GM12878 (cell line): Measurements from ENCODE around the gene NRP1. TPM values are rescaled to one million over a fixed set of nuclear protein-coding genes. Genes with fewer than 3 reads are reported as not detected.

Source experiments
- ATAC-seq: fragments of 200-7000 bp; cut with Tn5 transposase; 3 replicates; pipeline ENCODE4 v1.9.1; 2020; ENCODE audit warnings: mild to moderate bottlenecking, moderate library complexity
- BruUV-seq: library from RNA; stranded (reverse); fragments of 400-500 nt; replicated peaks from 2 replicates; lab custom pipeline; 2021; lab: Mats Ljungman, UMichigan
- CTCF ChIA-PET: fragments of 300-600 bp; sonication (Branson Sonifier 250); formaldehyde crosslinking; extraction: SDS; loops from one replicate; lab custom pipeline; 2021; ENCODE audit warnings: inconsistent platforms; lab: Yijun Ruan, JAX
- POLR2A ChIA-PET: fragments of 350-600 bp; formaldehyde crosslinking; extraction: SDS; loops from one replicate; lab custom pipeline; 2021; ENCODE audit warnings: inconsistent platforms; lab: Charles Lee
- RAD21 ChIA-PET: fragments of 300-600 bp; sonication (Branson Sonifier 250); formaldehyde crosslinking; loops from one replicate; lab custom pipeline; 2023; ENCODE audit warnings: antibody characterized with exemption; ENCODE audit not compliant: unreplicated experiment; lab: Charles Lee
- SMC1A ChIA-PET: fragments of 300-600 bp; sonication (Branson Sonifier 250); formaldehyde crosslinking; loops from one replicate; lab custom pipeline; 2023; ENCODE audit not compliant: unreplicated experiment, uncharacterized antibody; lab: Charles Lee
- DNase-seq: peaks from one replicate; pipeline ENCODE4 v3.0.0-alpha.2; 2011; ENCODE audit warnings: low read depth, low spot score
- FAIRE-seq: peaks from 3 replicates; lab custom pipeline; 2011; peaks lifted over from hg19 to GRCh38; lab: Jason Lieb, UNC
- H2AFZ ChIP-seq: 2 replicates; pipeline ENCODE4 v1.6.0; 2011; ENCODE audit warnings: low read depth, low read length, control low read depth; ENCODE audit not compliant: control insufficient read depth
- H3K27ac ChIP-seq: 2 replicates; pipeline ENCODE4 v1.5.1; 2011; ENCODE audit warnings: control low read depth; ENCODE audit not compliant: control insufficient read depth, insufficient read depth
- H3K27me3 ChIP-seq, 2 experiments: replicated peaks in 1 of 2; 2 replicates each; pipeline versions ENCODE4 v1.6.0 to v1.6.1; 2011; ENCODE audit warnings: low read length in 1 of 2; ENCODE audit not compliant: control insufficient read depth in 2 of 2, insufficient read depth in 2 of 2
- H3K36me3 ChIP-seq, 2 experiments: 2 replicates each; pipeline ENCODE4 v1.5.1; 2011; ENCODE audit warnings: low read length in 1 of 2; ENCODE audit not compliant: control insufficient read depth in 2 of 2, insufficient read depth in 2 of 2
- H3K4me1 ChIP-seq: 2 replicates; pipeline ENCODE4 v1.6.1; 2011; ENCODE audit warnings: mild to moderate bottlenecking, low read length, moderate library complexity, mixed read lengths; ENCODE audit not compliant: control insufficient read depth, insufficient read depth
- H3K4me2 ChIP-seq: 2 replicates; pipeline ENCODE4 v1.6.0; 2011; ENCODE audit warnings: control low read depth; ENCODE audit not compliant: control insufficient read depth, insufficient read depth
- H3K4me3 ChIP-seq: fragments of 200-600 bp; sonication (generic); 2 replicates; pipeline ENCODE4 v1.5.1; 2016
- H3K79me2 ChIP-seq: 2 replicates; pipeline ENCODE4 v1.6.0; 2011; ENCODE audit warnings: low read length; ENCODE audit not compliant: control insufficient read depth, insufficient read depth
- H3K9ac ChIP-seq: 2 replicates; pipeline ENCODE4 v1.8.0; 2011; ENCODE audit warnings: low read length, control low read depth, mixed read lengths; ENCODE audit not compliant: control insufficient read depth, insufficient read depth
- H3K9me3 ChIP-seq: replicated peaks from 3 replicates; pipeline ENCODE4 v1.5.1; 2011; ENCODE audit warnings: mild to moderate bottlenecking, low read length; ENCODE audit not compliant: control insufficient read depth, insufficient read depth
- H4K20me1 ChIP-seq: 2 replicates; pipeline ENCODE4 v1.6.0; 2011; ENCODE audit not compliant: control insufficient read depth, insufficient read depth
- CBFB ChIP-seq: IDR thresholded peaks from 2 replicates; pipeline ENCODE4 v1.6.1; 2016; ENCODE audit warnings: antibody characterized with exemption, low read depth
- CBX3 ChIP-seq: fragments of 200-600 bp; sonication (generic); IDR thresholded peaks from 2 replicates; pipeline ENCODE4 v1.6.1; 2016; ENCODE audit warnings: low read depth, borderline replicate concordance
- CBX5 ChIP-seq: sonication (generic); IDR thresholded peaks from 2 replicates; pipeline ENCODE4 v1.6.1; 2016; ENCODE audit warnings: low read depth, moderate library complexity, mild to moderate bottlenecking, inconsistent platforms
- CREB1 ChIP-seq: IDR thresholded peaks from 2 replicates; pipeline ENCODE4 v1.6.1; 2012; ENCODE audit warnings: low read depth, mild to moderate bottlenecking, inconsistent platforms
- CREM ChIP-seq: IDR thresholded peaks from 2 replicates; pipeline ENCODE4 v1.6.1; 2014; ENCODE audit warnings: antibody characterized with exemption, low read depth
- GABPA ChIP-seq: IDR thresholded peaks from 2 replicates; pipeline ENCODE4 v1.6.1; 2014; ENCODE audit warnings: antibody characterized with exemption, low read depth, mild to moderate bottlenecking, inconsistent platforms
- HCFC1 ChIP-seq: fragments of 150-350 bp; IDR thresholded peaks from 2 replicates; pipeline ENCODE4 v1.6.1; 2014; ENCODE audit warnings: low read length
- MTA3 ChIP-seq: IDR thresholded peaks from 2 replicates; pipeline ENCODE4 v1.6.1; 2012; ENCODE audit warnings: low read length, inconsistent platforms, borderline replicate concordance
- NFYB ChIP-seq: IDR thresholded peaks from 2 replicates; pipeline ENCODE4 v1.6.1; 2011; ENCODE audit warnings: low read depth, mild to moderate bottlenecking, low read length, improper control_type of control experiment, moderate library complexity; ENCODE audit not compliant: insufficient read depth
- SIX5 ChIP-seq: IDR thresholded peaks from 2 replicates; pipeline ENCODE4 v1.6.1; 2011; ENCODE audit warnings: mild to moderate bottlenecking, low read depth, low read length, moderate library complexity; ENCODE audit not compliant: severe bottlenecking
- SPI1 ChIP-seq: IDR thresholded peaks from 2 replicates; pipeline ENCODE4 v1.6.1; 2011; ENCODE audit warnings: low read depth, mild to moderate bottlenecking, low read length, moderate library complexity, borderline replicate concordance; ENCODE audit not compliant: insufficient read depth
- USF2 ChIP-seq: IDR thresholded peaks from 2 replicates; pipeline ENCODE4 v1.6.1; 2011; ENCODE audit warnings: low read depth, low read length, improper control_type of control experiment, borderline replicate concordance
- WGBS: methylation state at CpG from one replicate; pipeline ENCODE4 v1.1.6; 2016; ENCODE audit warnings: low lambda C conversion rate; ENCODE audit not compliant: insufficient replicate concordance, insufficient coverage; ENCODE audit errors: missing lambda C conversion rate; 5-methylcytosine and 5-hydroxymethylcytosine counted together
- in situ Hi-C: fragments of 300-500 bp; cut with MboI; formaldehyde crosslinking; loops from 9 replicates; pipeline ENCODE4 v1.14.3; 2018; ENCODE audit warnings: mixed read lengths
- intact Hi-C: fragments of 100-400 bp; cut with micrococcal nuclease; formaldehyde crosslinking; loops from one replicate; pipeline ENCODE4 v1.14.2; 2022; ENCODE audit not compliant: unreplicated experiment
- polyA plus RNA-seq, 11 experiments: library from polyadenylated mRNA; depleted of rRNA in 4 of 11; unstranded in 6 of 11; stranded (reverse) in 5 of 11; fragments of >200 nt; fragmentation: Nextera tagmentation in 4 of 11; fragmentation: Illumina TruSeq in 1 of 11; extraction: Ambion mirVana in 4 of 11; extraction: Trizol in 1 of 11; gene quantifications; 1 replicate in 1 of 11; 2 replicates in 10 of 11; pipeline versions ENCODE4 v1.2.1 to v1.2.3, GENCODE V29; 2011 to 2016; ENCODE audit warnings: inconsistent platforms in 2 of 11, missing spikeins in 2 of 11, low read depth in 1 of 11
- total RNA-seq, 4 experiments: library from RNA; depleted of rRNA in 3 of 4; stranded (reverse); fragments of >200 nt in 3 of 4; fragmentation: Illumina TruSeq in 1 of 4; extraction: Trizol in 1 of 4; gene quantifications; 2 replicates each; pipeline versions ENCODE4 v1.2.1 to v1.2.3, GENCODE V29; 2013 to 2021
- TF ChIP-seq, protein P1 (sequence below): fragments of 450-650 bp; IDR thresholded peaks from 2 replicates; pipeline ENCODE4 v1.6.1; 2018; ENCODE audit warnings: mild to moderate bottlenecking, low read depth, moderate library complexity; ENCODE audit not compliant: partially characterized antibody

NRP1 gene
- total and polyA plus RNA-seq, 10 of the 15 experiments (the other 5 are each of a cell fraction or from before 2014, with no cell fraction given), result 0.11 to 12.1 (median 0.52) TPM

GRCh38 chr10:33307835-33308234 lies 26.6 kb downstream of the NRP1 start:
- DNase-seq (no peak), ATAC-seq (no peak), FAIRE-seq (no peak)
- Histone ChIP-seq H3K9ac (no peak overlapping the region), H3K4me1 (no peaks in the 10 kb centered on the region), H2AFZ (no peak overlapping the region), H3K79me2 (no peaks in the 10 kb centered on the region), H3K4me2 (no peak overlapping the region), H4K20me1 (no peaks in the 10 kb centered on the region), H3K27me3 (no peaks in the 10 kb centered on the region; a peak in 1 of 4 replicates), H3K36me3 (no peaks in the 10 kb centered on the region), H3K27ac (no peak overlapping the region), H3K4me3 (no peak overlapping the region), H3K9me3 (no peaks in the 10 kb centered on the region; the same call in 2 of the 3 replicates)
- ChIA-PET RAD21 (interaction anchor here (1.1 kb wide), 1 partner anchor 115 kb away, joined by 3 read pairs; no protein-coding TSS in a partner anchor), CTCF (no interaction called here), SMC1A (no interaction called here), POLR2A (no interaction called here)
- BruUV-seq, result no TSS peak
- in situ Hi-C loops (no loop called here), intact Hi-C loops (no loop called here)
- WGBS, result 73% methylated on average over 5 of the region's 5 CpGs
- TF ChIP-seq CBX5 (no peak), CREM (no peak), CBX3 (no peak), HCFC1 (no peak), NFYB (no peak), MTA3 (no peak), GABPA (no peak), USF2 (no peak), SIX5 (no peak), SPI1 (no peak), CBFB (no peak), CREB1 (no peak)
- TF ChIP-seq, protein P1, sequence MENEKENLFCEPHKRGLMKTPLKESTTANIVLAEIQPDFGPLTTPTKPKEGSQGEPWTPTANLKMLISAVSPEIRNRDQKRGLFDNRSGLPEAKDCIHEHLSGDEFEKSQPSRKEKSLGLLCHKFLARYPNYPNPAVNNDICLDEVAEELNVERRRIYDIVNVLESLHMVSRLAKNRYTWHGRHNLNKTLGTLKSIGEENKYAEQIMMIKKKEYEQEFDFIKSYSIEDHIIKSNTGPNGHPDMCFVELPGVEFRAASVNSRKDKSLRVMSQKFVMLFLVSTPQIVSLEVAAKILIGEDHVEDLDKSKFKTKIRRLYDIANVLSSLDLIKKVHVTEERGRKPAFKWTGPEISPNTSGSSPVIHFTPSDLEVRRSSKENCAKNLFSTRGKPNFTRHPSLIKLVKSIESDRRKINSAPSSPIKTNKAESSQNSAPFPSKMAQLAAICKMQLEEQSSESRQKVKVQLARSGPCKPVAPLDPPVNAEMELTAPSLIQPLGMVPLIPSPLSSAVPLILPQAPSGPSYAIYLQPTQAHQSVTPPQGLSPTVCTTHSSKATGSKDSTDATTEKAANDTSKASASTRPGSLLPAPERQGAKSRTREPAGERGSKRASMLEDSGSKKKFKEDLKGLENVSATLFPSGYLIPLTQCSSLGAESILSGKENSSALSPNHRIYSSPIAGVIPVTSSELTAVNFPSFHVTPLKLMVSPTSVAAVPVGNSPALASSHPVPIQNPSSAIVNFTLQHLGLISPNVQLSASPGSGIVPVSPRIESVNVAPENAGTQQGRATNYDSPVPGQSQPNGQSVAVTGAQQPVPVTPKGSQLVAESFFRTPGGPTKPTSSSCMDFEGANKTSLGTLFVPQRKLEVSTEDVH, result no peak
